Ovary (tissue), 9 donors: ENCODE data around the gene PRPSAP1. TPM values are rescaled to one million over a fixed set of nuclear protein-coding genes. Genes with fewer than 3 reads are reported as not detected.

Source experiments
- DNase-seq, 5 donors: peaks; one replicate each; pipeline ENCODE4 v3.0.0-alpha.2; 2019 to 2020
- H3K27ac ChIP-seq, 2 donors: fragments of 200-600 bp; one replicate each; pipeline versions ENCODE4 v1.5.1 to v1.8.0; 2019 to 2022
- H3K27me3 ChIP-seq: fragments of 200-600 bp; one replicate; pipeline ENCODE4 v1.8.0; 2022
- H3K36me3 ChIP-seq: fragments of 200-600 bp; sonication (generic); one replicate; pipeline ENCODE4 v1.5.1; 2019
- H3K4me1 ChIP-seq: one replicate; pipeline ENCODE4 v1.8.1; 2013; ENCODE audit warnings: mild to moderate bottlenecking, moderate library complexity; ENCODE audit not compliant: insufficient read depth
- H3K4me3 ChIP-seq: fragments of 200-600 bp; sonication (generic); one replicate; pipeline ENCODE4 v1.5.1; 2017
- H3K9me3 ChIP-seq, 2 donors: fragments of 200-600 bp in 1 of 2; sonication (generic) in 1 of 2; one replicate each; pipeline versions ENCODE4 v1.5.1 to v1.8.1; 2013 to 2019; ENCODE audit warnings: mild to moderate bottlenecking in 1 of 2, moderate library complexity in 1 of 2
- CTCF ChIP-seq, 3 donors: fragments of 450-650 bp in 2 of 3; fragments of 200-600 bp in 1 of 3; IDR thresholded peaks; one replicate each; pipeline versions ENCODE4 v1.5.1 to v1.8.0; 2016 to 2022; ENCODE audit warnings: antibody characterized with exemption in 3 of 3, mild to moderate bottlenecking in 1 of 3
- EP300 ChIP-seq: sonication (generic); formaldehyde crosslinking; IDR thresholded peaks from one replicate; pipeline ENCODE4 v1.6.1; 2017; ENCODE audit warnings: antibody characterized with exemption
- POLR2A ChIP-seq: fragments of 450-650 bp; IDR thresholded peaks from one replicate; pipeline ENCODE4 v1.6.1; 2017; ENCODE audit warnings: antibody characterized with exemption, mild to moderate bottlenecking, moderate library complexity
- WGBS, 3 donors: extraction: QIAGEN DNeasy Blood & Tissue Kit in 1 of 3; methylation state at CpG; one replicate each; pipeline versions ENCODE4 v1.1.5 to v1.1.7; 2013 to 2017; 5-methylcytosine and 5-hydroxymethylcytosine counted together
- intact Hi-C, 4 donors: fragments of 100-400 bp; cut with DNase I; formaldehyde crosslinking; loops; one replicate each; pipeline versions ENCODE4 v1.11.0 to v1.15.1; 2022 to 2023
- polyA plus RNA-seq, 2 donors: library from polyadenylated mRNA; stranded (reverse); fragments of 200-250 nt in 1 of 2; fragments of 350-450 nt in 1 of 2; fragmentation: Illumina TruSeq in 1 of 2; extraction: RNeasy Lipid Tissue Mini Kit (QIAGEN cat#74804) in 1 of 2; gene quantifications; one replicate each; pipeline ENCODE4 v1.2.3, GENCODE V29; 2013 to 2014
- total RNA-seq, 7 donors: library from RNA; depleted of rRNA in 2 of 7; stranded (reverse); fragments of >200 nt in 2 of 7; fragmentation: NEBNext Ultra II Directional in 3 of 7; extraction: Animal tissue kit (Norgen Biotek cat#: 25700) in 3 of 7; gene quantifications; one replicate each; pipeline versions ENCODE4 v1.1.0 to v1.2.4, GENCODE V29; 2016 to 2023
- donor health status: DM: no; HTN: no; CAD: no; lungs with moderate emphysema.
- donor health status: DM: no; HTN: no; CAD: no.
- donor health status: Bipolar disorder and iron deficiency.
- donor health status: DM: yes; HTN: yes; CAD: no.
- donor health status: DM: no; HTN: no; CAD: no.
- donor health status: DM: yes; HTN: yes; CAD: no.

Gene PRPSAP1
- total and polyA plus RNA-seq, 9 donors = 26.1 to 57.9 (median 44.5) TPM

DNA sequence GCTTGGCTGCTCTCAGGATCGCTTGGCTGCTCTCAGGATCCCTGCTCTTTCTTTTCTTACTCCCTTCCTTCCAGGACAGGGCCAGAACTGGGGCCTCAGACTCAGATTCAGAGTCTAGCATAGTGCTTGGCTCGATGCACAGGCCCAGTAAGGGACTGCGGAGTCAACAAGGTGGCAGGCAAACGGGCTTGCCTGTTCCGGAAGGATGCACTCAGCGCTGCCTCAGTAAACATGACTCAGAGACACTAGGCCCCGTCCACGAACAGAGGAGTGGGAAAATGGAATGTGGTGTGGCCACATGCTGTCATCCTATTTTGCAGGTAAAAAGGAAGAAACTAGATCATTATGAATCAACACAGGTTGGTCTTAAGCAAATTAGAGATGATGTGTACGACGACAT lies 40.5 kb upstream of the PRPSAP1 start:
- intact Hi-C loops = loop anchor here in 1 of 4 donors (10.0 kb wide), 1 partner anchor 661 kb away; no protein-coding TSS in a partner anchor
- no peak for DNase-seq
- no peak overlapping the region for H3K4me3 ChIP-seq
- H3K27ac ChIP-seq = no peak overlapping the region
- TF ChIP-seq CTCF (IDR thresholded peaks at IDR 0.05) = no peak
- TF ChIP-seq POLR2A = no peak
- no peak for TF ChIP-seq EP300
- H3K27me3 ChIP-seq = no peaks in the 10 kb centered on the region
- H3K4me1 ChIP-seq = no peaks in the 10 kb centered on the region
- H3K36me3 ChIP-seq = no peaks in the 10 kb centered on the region
- H3K9me3 ChIP-seq = no peaks in the 10 kb centered on the region
- 90 to 94% (median 91%) methylated on average over 10 of the region's 10 CpGs for WGBS, 3 donors

GRCh38 chr17:76391200-76391715 lies 37.5 kb upstream of the PRPSAP1 start:
- Histone ChIP-seq H3K36me3 (no peaks in the 10 kb centered on the region), H3K27ac (no peak overlapping the region), H3K9me3 (no peaks in the 10 kb centered on the region), H3K4me3 (no peak overlapping the region), H3K4me1 (peaks cover under 1% of the 10 kb centered on the region), H3K27me3 (no peaks in the 10 kb centered on the region)
- DNase-seq = no peak
- intact Hi-C loops = loop anchor here in 1 of 4 donors (10.0 kb wide), 1 partner anchor 664 kb away; no protein-coding TSS in a partner anchor
- TF ChIP-seq EP300 = no peak
- TF ChIP-seq POLR2A = no peak
- no peak for TF ChIP-seq CTCF (IDR thresholded peaks at IDR 0.05)
- WGBS, 3 donors = 89 to 91% (median 91%) methylated on average over 20 to 21 of the region's 21 CpGs

- TF ChIP-seq EP300 = no peak
- TF ChIP-seq CTCF (IDR thresholded peaks at IDR 0.05) = no peak
- TF ChIP-seq POLR2A = no peak
- no peak for DNase-seq
- intact Hi-C loops = loop anchor here in 1 of 4 donors (10.0 kb wide), 1 partner anchor 665 kb away; no protein-coding TSS in a partner anchor
- Histone ChIP-seq H3K9me3 (no peaks in the 10 kb centered on the region), H3K4me3 (no peak overlapping the region), H3K4me1 (peaks cover 8% of the 10 kb centered on the region), H3K27ac (no peak overlapping the region), H3K27me3 (no peaks in the 10 kb centered on the region), H3K36me3 (no peaks in the 10 kb centered on the region)
- 78 to 84% (median 83%) methylated on average over 11 of the region's 11 CpGs for WGBS, 3 donors
These were observed 36.3 kb upstream of the PRPSAP1 start for GRCh38 chr17:76390003-76390421.

GRCh38 chr17:76388966-76389888 lies 35.5 kb upstream of the PRPSAP1 start:
- DNase-seq = peak in 1 of 5 donors; percentile 32
- peaks cover 8% of the 10 kb centered on the region for H3K4me1 ChIP-seq
- no peak overlapping the region for H3K4me3 ChIP-seq
- no peak for TF ChIP-seq EP300
- TF ChIP-seq POLR2A = no peak
- no peak for TF ChIP-seq CTCF (IDR thresholded peaks at IDR 0.05)
- WGBS, 3 donors = 74 to 83% (median 77%) methylated on average over 14 to 16 of the region's 16 CpGs
- intact Hi-C loops = no loop called here
- no peak overlapping the region for H3K27ac ChIP-seq
- H3K27me3 ChIP-seq = no peaks in the 10 kb centered on the region
- no peaks in the 10 kb centered on the region for H3K36me3 ChIP-seq
- H3K9me3 ChIP-seq = no peaks in the 10 kb centered on the region
